SK-N-MC (cell line): Measurements from ENCODE around the gene HK1.

Source experiments
- DNase-seq: peaks from one replicate; pipeline ENCODE4 v3.0.0-alpha.2; 2011; ENCODE audit warnings: low read depth, low spot score
- H3K27ac ChIP-seq: fragments of 200-600 bp; sonication (generic); 2 replicates; pipeline ENCODE4 v1.5.1; 2016; ENCODE audit warnings: mixed run types
- H3K36me3 ChIP-seq: fragments of 200-600 bp; sonication (generic); 2 replicates; pipeline ENCODE4 v1.6.1; 2017; ENCODE audit warnings: antibody characterized with exemption, low read length, mixed read lengths; ENCODE audit not compliant: insufficient read depth
- H3K4me3 ChIP-seq: fragments of 200-600 bp; sonication (generic); 2 replicates; pipeline ENCODE4 v1.5.1; 2016
- H3K9ac ChIP-seq: fragments of 200-600 bp; sonication (generic); 2 replicates; pipeline ENCODE4 v1.8.0; 2017; ENCODE audit warnings: mixed run types, mixed read lengths; ENCODE audit not compliant: insufficient read length
- H3K9me3 ChIP-seq: fragments of 200-600 bp; sonication (generic); 2 replicates; pipeline ENCODE4 v1.6.1; 2017; ENCODE audit warnings: low read depth, mild to moderate bottlenecking, antibody characterized with exemption, low read length, moderate library complexity, mixed read lengths
- EZH2 ChIP-seq: fragments of 200-600 bp; sonication (generic); IDR thresholded peaks from one replicate; pipeline ENCODE4 v1.6.1; 2017; ENCODE audit warnings: antibody characterized with exemption
- FOXP2 ChIP-seq: optimal IDR thresholded peaks from 2 replicates; pipeline ENCODE3; 2011; ENCODE audit warnings: mild to moderate bottlenecking, moderate library complexity; ENCODE audit not compliant: insufficient read depth; ENCODE audit errors: extremely low read length, control extremely low read depth
- POLR2AphosphoS5 ChIP-seq: IDR thresholded peaks from 2 replicates; pipeline ENCODE4 v1.6.1; 2012; ENCODE audit warnings: mild to moderate bottlenecking, low read depth, low read length, borderline replicate concordance

Gene HK1

DNA sequence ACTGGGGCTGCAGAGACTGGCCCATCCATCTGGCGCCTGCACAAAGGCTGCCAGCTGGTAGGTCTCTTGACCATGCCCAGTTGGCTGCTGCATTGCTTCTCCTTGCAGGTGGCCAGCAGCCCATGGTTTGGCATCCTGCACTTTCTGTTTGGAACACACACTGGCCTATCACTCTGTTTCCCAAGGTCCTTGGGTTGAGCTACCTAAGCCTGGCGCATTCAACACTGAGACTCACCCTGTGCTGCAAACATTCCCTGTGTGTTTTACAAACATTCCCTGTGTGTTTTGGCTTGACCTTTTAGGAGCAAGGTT lies 83.0 kb downstream of the HK1 start:
- no peak overlapping the region for H3K4me3 ChIP-seq
- no peak for DNase-seq
- H3K9me3 ChIP-seq: no peaks in the 10 kb centered on the region
- no peak for TF ChIP-seq FOXP2
- no peak for TF ChIP-seq POLR2AphosphoS5
- no peaks in the 10 kb centered on the region for H3K36me3 ChIP-seq
- H3K27ac ChIP-seq: no peak overlapping the region
- no peak overlapping the region for H3K9ac ChIP-seq

DNA sequence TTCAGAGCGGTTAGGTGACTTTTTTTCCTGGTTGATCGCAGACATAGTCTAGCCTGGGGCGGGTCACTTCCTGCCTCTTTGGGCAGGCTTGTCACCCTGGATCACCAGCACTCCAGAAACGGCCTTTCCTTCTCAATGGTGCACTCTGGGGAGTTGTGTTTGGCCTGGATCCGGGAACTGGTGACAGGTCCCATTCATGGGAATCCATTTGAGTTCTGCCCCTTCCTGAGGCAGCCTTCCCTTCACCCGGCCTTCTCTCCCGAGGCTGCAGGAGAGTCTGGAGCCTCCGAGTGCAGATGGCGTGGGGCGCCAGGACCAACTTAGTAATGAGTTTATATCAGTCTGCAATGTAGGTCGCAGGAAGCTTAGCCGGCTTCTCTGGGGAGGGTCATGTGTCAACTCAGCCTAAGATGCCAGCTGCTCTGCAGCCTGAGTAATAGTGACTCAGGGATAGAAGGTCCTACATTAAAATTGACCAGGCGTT lies 84.2 kb downstream of the HK1 start:
- no peaks in the 10 kb centered on the region for H3K36me3 ChIP-seq

DNA sequence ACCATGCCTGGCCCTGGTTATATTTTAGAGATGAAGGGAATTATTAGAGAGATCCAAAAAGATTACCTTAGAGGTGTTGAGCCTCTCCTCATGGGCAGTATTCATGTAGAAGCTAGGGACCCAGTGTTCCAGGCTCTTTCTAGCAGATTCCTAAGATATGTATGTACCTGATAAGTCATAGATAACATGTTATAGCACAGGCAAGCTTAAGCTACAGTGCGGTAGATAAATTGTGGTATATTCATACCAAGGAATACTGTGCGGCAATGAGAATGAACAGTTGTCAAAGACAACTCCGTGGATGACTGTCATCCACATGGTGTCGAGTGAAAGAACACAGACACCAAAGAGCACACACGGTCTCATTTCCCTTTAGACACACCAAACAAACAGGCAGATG lies 85.4 kb downstream of the HK1 start:
- TF ChIP-seq EZH2 (no peak), FOXP2 (no peak), POLR2AphosphoS5 (no peak)
- H3K9me3 ChIP-seq: no peaks in the 10 kb centered on the region
- no peak for DNase-seq
- no peak overlapping the region for H3K9ac ChIP-seq
- no peak overlapping the region for H3K4me3 ChIP-seq
- H3K27ac ChIP-seq: no peak overlapping the region
- no peaks in the 10 kb centered on the region for H3K36me3 ChIP-seq

More for the DNA sequence above, 84.2 kb downstream of the HK1 start:
- Histone ChIP-seq H3K4me3 (no peak overlapping the region), H3K9ac (no peak overlapping the region), H3K27ac (no peak overlapping the region), H3K9me3 (no peaks in the 10 kb centered on the region)
- no peak for DNase-seq
- no peak for TF ChIP-seq FOXP2
- no peak for TF ChIP-seq POLR2AphosphoS5
- no peak for TF ChIP-seq EZH2

DNA sequence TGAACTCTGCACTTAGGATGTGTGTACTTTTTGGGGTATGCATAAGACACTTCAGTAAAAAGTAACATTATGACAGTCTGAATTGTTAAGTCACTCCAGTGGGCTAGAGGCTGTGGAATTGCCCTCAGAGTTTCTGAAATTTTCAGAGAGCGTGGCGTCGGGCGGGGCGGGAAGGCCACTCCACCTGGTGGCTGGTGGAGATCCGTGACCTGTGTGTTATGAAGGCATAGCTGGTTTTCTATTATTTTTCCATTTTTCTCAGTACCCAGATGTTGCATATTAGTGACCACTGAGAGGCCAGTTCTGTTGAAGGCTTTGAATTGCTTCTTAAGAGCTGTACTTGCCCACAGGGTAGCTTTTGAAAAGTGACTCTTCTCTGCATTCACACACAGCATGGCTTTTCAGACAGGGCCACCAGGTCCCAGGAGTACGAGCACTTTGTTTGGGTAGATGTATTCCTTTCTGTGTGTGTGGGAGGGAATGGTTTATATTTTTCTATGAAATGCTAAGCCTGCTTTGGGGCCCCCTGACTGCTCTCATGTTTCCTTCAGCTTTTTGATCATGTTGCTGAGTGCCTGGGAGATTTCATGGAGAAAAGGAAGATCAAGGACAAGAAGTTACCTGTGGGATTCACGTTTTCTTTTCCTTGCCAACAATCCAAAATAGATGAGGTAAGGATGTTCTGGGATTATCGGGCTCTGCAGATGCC lies 86.1 kb downstream of the HK1 start:
- Histone ChIP-seq H3K4me3 (no peak overlapping the region), H3K27ac (no peak overlapping the region), H3K9me3 (no peaks in the 10 kb centered on the region), H3K9ac (no peak overlapping the region), H3K36me3 (no peaks in the 10 kb centered on the region)
- TF ChIP-seq FOXP2: no peak
- no peak for TF ChIP-seq EZH2
- TF ChIP-seq POLR2AphosphoS5: no peak
- DNase-seq: no peak

DNA sequence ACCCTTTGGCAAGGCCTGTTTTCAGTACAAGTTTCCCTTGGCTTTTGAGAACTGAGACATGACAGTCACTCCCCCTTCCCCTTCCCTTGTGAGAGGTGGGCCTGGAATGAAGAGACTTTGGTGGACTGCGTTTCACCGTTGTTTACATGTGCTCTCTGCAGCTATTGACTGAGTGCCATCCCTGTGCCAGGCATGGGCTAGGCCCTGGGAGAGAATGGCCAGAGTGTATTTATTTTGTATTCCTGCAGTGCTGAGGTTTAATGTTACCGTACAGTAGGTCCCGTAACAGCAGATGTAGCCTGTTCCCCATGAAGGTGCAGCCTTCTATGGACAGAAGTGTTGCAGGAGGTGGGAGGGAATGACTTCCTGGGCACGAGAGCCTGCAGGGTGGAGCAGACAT lies 88.4 kb downstream of the HK1 start:
- Histone ChIP-seq H3K9me3 (no peaks in the 10 kb centered on the region), H3K36me3 (no peaks in the 10 kb centered on the region), H3K4me3 (no peak overlapping the region), H3K9ac (no peak overlapping the region), H3K27ac (no peak overlapping the region)
- TF ChIP-seq POLR2AphosphoS5: no peak
- TF ChIP-seq FOXP2: no peak
- TF ChIP-seq EZH2: no peak
- no peak for DNase-seq

DNA sequence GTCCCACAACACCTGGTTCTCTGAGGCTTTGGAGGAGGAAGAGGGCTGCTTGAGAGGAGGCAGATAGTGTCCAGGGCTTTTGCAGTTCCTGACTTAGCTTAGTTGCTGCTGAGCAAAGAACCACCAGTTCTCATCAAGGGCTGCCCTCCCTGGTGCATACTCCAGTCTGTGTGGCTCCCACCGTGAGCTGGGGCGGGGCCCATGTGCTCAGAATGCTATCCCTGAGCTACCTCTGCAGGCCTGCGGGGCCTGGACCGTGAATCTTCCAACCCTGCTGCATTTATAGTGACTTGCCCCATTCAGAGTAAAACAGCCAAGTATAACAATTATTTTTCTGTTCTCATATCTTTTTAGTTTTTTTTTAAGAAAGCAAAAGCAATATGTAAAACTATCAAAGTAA lies 89.2 kb downstream of the HK1 start:
- DNase-seq: no peak
- TF ChIP-seq FOXP2 (no peak), POLR2AphosphoS5 (no peak)
- Histone ChIP-seq H3K9ac (no peak overlapping the region), H3K4me3 (no peak overlapping the region), H3K36me3 (no peaks in the 10 kb centered on the region), H3K9me3 (no peaks in the 10 kb centered on the region), H3K27ac (no peak overlapping the region)

DNA sequence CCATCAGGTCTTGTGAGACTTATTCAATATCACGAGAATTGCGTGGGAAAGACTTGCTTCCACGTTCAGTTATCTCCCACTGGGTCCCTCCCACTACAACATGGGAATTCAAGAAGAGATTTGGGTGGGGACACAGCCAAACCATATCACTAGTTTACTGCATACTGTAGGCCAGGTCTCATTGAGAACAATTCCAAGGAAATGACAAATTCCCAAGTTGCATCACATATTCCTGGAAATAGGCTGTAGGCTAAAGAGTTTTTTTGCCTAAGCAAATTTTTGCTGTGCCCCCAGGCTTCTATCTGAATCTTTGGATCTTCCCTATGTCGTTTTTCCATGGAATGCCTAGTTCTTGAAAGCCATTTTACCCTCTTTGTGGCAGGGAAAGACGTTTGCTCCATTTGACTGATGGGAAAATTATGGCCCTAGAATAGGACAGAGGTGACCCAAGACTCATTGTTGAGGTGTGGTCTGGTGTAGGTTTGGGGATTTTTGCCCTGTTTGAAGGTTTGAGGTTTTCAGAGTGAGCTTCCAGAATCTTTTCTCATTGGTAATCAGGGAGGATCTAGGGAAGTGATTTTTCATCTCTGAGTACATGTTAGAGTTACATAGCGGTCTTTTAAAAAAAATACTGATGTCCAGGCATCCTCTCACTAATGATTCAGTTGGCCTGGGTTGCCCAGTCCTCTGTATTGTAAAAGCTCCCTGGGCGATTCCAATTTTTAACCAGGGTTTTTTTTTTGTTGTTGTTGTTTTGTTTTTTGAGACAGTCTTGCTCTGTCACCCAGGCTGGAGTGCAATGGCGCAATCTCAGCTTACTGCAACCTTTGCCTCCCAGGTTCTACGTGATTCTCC lies 94.1 kb downstream of the HK1 start:
- no peak overlapping the region for H3K27ac ChIP-seq
- TF ChIP-seq FOXP2 (no peak), EZH2 (no peak), POLR2AphosphoS5 (no peak)

DNA sequence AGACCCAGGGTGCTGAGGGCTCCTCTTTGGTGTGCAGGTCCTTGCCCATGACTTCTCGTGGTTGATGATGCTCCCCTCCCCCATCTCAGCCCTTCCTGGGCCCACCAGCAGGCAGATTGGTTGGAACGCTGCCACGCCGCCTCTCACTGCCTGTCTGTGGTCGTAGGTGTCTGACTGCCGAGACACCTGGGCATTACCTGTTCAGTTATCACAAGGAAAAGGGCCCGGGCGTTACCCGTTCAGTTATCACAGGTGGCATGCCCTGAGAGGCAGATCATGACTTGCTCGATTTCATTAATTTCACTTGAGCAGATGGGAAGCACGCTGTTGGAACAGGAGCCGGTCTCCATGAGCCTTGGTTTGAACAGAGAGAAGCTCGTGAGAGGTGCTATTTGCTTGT lies 95.9 kb downstream of the HK1 start:
- TF ChIP-seq FOXP2 (no peak), POLR2AphosphoS5 (no peak), EZH2 (no peak)
- no peaks in the 10 kb centered on the region for H3K9me3 ChIP-seq
- H3K4me3 ChIP-seq: no peak overlapping the region
- no peak for DNase-seq
- no peak overlapping the region for H3K9ac ChIP-seq
- no peak overlapping the region for H3K27ac ChIP-seq
- no peaks in the 10 kb centered on the region for H3K36me3 ChIP-seq

More for the DNA sequence above, 94.1 kb downstream of the HK1 start:
- no peak for DNase-seq
- Histone ChIP-seq H3K4me3 (no peak overlapping the region), H3K9ac (no peak overlapping the region), H3K9me3 (no peaks in the 10 kb centered on the region), H3K36me3 (no peaks in the 10 kb centered on the region)

DNA sequence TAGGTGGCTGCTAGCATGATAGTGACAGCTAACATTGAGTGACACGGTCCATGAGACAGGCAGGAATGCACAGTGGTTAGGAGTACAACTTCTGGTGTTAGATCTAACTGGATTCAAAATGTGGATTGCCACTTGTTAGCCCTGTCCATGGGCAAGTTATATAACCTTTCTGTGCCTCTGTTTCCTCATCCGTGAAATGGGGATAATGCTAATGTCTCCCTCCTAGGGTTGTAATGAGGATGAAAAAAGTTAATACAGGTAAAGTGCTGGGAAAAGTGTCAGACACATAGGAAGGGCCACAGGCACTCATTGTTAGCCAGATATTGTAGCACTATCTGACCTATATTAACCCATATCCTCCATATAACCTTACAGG lies 96.6 kb downstream of the HK1 start:
- Histone ChIP-seq H3K9ac (no peak overlapping the region), H3K9me3 (no peaks in the 10 kb centered on the region)
- DNase-seq: no peak

More for the DNA sequence above, 96.6 kb downstream of the HK1 start:
- TF ChIP-seq FOXP2 (no peak), EZH2 (no peak), POLR2AphosphoS5 (no peak)
- no peak overlapping the region for H3K27ac ChIP-seq
- no peak overlapping the region for H3K4me3 ChIP-seq
- H3K36me3 ChIP-seq: no peaks in the 10 kb centered on the region
